SK-N-SH treated with all-trans-retinoic acid at 6 μM for 48 hours (cell line): Measurements from ENCODE around the gene TRPM1.

ENCODE experiments used
- ATAC-seq: fragments of 200-7000 bp; cut with Tn5 transposase; 3 replicates; pipeline ENCODE4 v1.9.1; 2020; ENCODE audit warnings: mild to moderate bottlenecking, moderate library complexity
- ARNTL ChIP-seq: fragments of 450-650 bp; formaldehyde crosslinking; IDR thresholded peaks from 2 replicates; pipeline ENCODE4 v1.5.0; 2020; ENCODE audit warnings: low read depth, mild to moderate bottlenecking, moderate library complexity, borderline replicate concordance
- BACH2 ChIP-seq: fragments of 250-450 bp; sonication (Bioruptor Pico); IDR thresholded peaks from 2 replicates; pipeline ENCODE4 v1.9.0; 2021; ENCODE audit warnings: mild to moderate bottlenecking, borderline replicate concordance
- CSDC2 ChIP-seq: fragments of 250-450 bp; sonication (Bioruptor Pico); IDR thresholded peaks from 2 replicates; pipeline ENCODE4 v1.5.0; 2020; ENCODE audit warnings: mild to moderate bottlenecking, moderate library complexity
- CSRNP3 ChIP-seq: fragments of 250-450 bp; sonication (Bioruptor Pico); IDR thresholded peaks from 2 replicates; pipeline ENCODE4 v1.5.1; 2021; ENCODE audit warnings: mild to moderate bottlenecking, moderate library complexity
- ISL1 ChIP-seq: fragments of 250-450 bp; sonication (Bioruptor Pico); IDR thresholded peaks from 2 replicates; pipeline ENCODE4 v2.1.2; 2022; ENCODE audit warnings: mild to moderate bottlenecking, moderate library complexity
- OSR1 ChIP-seq: fragments of 250-450 bp; sonication (Bioruptor Pico); IDR thresholded peaks from 2 replicates; pipeline ENCODE4 v1.8.0; 2022; ENCODE audit warnings: moderate library complexity, mild to moderate bottlenecking, inconsistent platforms
- PPARA ChIP-seq: fragments of 250-450 bp; sonication (Bioruptor Pico); IDR thresholded peaks from 2 replicates; pipeline ENCODE4 v1.5.0; 2020; ENCODE audit warnings: mild to moderate bottlenecking, borderline replicate concordance
- RARB ChIP-seq: fragments of 250-450 bp; sonication (Bioruptor Pico); IDR thresholded peaks from 2 replicates; pipeline ENCODE4 v1.8.0; 2021; ENCODE audit warnings: mild to moderate bottlenecking, moderate library complexity
- SNAI2 ChIP-seq: fragments of 250-450 bp; sonication (Bioruptor Pico); IDR thresholded peaks from 2 replicates; pipeline ENCODE4 v1.5.0; 2020; ENCODE audit warnings: mild to moderate bottlenecking, moderate library complexity
- TCF4 ChIP-seq: fragments of 250-450 bp; sonication (Bioruptor Pico); IDR thresholded peaks from 2 replicates; pipeline ENCODE4 v1.8.0; 2021; ENCODE audit warnings: mild to moderate bottlenecking, moderate library complexity, borderline replicate concordance
- TOX ChIP-seq: fragments of 250-450 bp; sonication (Bioruptor Pico); IDR thresholded peaks from 2 replicates; pipeline ENCODE4 v1.8.0; 2021; ENCODE audit warnings: mild to moderate bottlenecking, moderate library complexity, borderline replicate concordance
- ZFP3 ChIP-seq: fragments of 250-450 bp; sonication (Bioruptor Pico); IDR thresholded peaks from 2 replicates; pipeline ENCODE4 v1.5.0; 2020; ENCODE audit warnings: mild to moderate bottlenecking, moderate library complexity
- ZFP30 ChIP-seq: fragments of 450-650 bp; formaldehyde crosslinking; IDR thresholded peaks from 2 replicates; pipeline ENCODE4 v1.5.0; 2022; ENCODE audit warnings: mild to moderate bottlenecking, moderate library complexity
- ZNF565 ChIP-seq: fragments of 450-650 bp; formaldehyde crosslinking; conservative IDR thresholded peaks from 2 replicates; pipeline ENCODE4 v1.5.0; 2020; ENCODE audit warnings: low read depth, mild to moderate bottlenecking, moderate library complexity
- ZNF70 ChIP-seq: fragments of 450-650 bp; formaldehyde crosslinking; IDR thresholded peaks from 2 replicates; pipeline ENCODE4 v1.5.0; 2020; ENCODE audit warnings: mild to moderate bottlenecking, moderate library complexity
- TF ChIP-seq, protein P1 (sequence below): fragments of 250-450 bp; sonication (Bioruptor Pico); IDR thresholded peaks from 2 replicates; pipeline ENCODE4 v1.8.0; 2021; ENCODE audit warnings: low read depth, mild to moderate bottlenecking, moderate library complexity, borderline replicate concordance
- TF ChIP-seq, protein P2 (sequence below): fragments of 250-450 bp; sonication (Bioruptor Pico); IDR thresholded peaks from 2 replicates; pipeline ENCODE4 v1.8.0; 2020; ENCODE audit warnings: mild to moderate bottlenecking, moderate library complexity, borderline replicate concordance
- TF ChIP-seq, protein P3 (sequence below): fragments of 250-450 bp; sonication (Bioruptor Pico); IDR thresholded peaks from 2 replicates; pipeline ENCODE4 v1.5.1; 2020; ENCODE audit warnings: low read depth, mild to moderate bottlenecking, moderate library complexity

The TRPM1 gene

DNA sequence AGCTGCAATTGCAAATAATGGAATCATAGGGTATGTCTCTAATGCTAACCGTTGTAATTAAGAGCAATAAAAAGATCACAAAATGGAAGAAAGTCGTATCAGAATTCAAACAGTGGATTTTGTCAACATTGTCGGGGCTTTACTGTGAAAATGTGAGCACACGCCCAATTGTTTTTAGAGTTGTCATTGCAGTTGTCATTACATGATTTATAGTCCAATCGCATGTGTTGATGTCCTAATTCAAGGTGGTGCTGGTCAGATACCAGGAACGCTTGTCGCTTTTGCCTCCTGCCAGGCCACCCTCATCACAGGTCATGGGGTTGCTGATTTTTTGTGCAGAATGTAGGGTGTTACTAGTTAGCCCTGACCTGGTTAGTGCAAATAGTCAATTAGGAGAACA, 16.2 kb downstream of the TRPM1 start:
- TF ChIP-seq SNAI2 (CRISPR knock-in tag) (no peak), ZNF565 (no peak), CSDC2 (CRISPR knock-in tag) (no peak), PPARA (CRISPR knock-in tag) (no peak), BACH2 (CRISPR knock-in tag) (no peak), ISL1 (CRISPR knock-in tag) (no peak), RARB (no peak), CSRNP3 (CRISPR knock-in tag) (no peak), ZFP30 (CRISPR knock-in tag) (no peak), ZFP3 (CRISPR knock-in tag) (no peak), OSR1 (no peak), TCF4 (CRISPR knock-in tag) (no peak), TOX (no peak)
- TF ChIP-seq, protein P1, sequence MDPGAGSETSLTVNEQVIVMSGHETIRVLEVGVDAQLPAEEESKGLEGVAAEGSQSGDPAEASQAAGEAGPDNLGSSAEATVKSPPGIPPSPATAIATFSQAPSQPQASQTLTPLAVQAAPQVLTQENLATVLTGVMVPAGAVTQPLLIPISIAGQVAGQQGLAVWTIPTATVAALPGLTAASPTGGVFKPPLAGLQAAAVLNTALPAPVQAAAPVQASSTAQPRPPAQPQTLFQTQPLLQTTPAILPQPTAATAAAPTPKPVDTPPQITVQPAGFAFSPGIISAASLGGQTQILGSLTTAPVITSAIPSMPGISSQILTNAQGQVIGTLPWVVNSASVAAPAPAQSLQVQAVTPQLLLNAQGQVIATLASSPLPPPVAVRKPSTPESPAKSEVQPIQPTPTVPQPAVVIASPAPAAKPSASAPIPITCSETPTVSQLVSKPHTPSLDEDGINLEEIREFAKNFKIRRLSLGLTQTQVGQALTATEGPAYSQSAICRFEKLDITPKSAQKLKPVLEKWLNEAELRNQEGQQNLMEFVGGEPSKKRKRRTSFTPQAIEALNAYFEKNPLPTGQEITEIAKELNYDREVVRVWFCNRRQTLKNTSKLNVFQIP: no peak
- TF ChIP-seq, protein P2, sequence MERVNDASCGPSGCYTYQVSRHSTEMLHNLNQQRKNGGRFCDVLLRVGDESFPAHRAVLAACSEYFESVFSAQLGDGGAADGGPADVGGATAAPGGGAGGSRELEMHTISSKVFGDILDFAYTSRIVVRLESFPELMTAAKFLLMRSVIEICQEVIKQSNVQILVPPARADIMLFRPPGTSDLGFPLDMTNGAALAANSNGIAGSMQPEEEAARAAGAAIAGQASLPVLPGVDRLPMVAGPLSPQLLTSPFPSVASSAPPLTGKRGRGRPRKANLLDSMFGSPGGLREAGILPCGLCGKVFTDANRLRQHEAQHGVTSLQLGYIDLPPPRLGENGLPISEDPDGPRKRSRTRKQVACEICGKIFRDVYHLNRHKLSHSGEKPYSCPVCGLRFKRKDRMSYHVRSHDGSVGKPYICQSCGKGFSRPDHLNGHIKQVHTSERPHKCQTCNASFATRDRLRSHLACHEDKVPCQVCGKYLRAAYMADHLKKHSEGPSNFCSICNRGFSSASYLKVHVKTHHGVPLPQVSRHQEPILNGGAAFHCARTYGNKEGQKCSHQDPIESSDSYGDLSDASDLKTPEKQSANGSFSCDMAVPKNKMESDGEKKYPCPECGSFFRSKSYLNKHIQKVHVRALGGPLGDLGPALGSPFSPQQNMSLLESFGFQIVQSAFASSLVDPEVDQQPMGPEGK (CRISPR knock-in tag): no peak
- no peak for ATAC-seq

DNA sequence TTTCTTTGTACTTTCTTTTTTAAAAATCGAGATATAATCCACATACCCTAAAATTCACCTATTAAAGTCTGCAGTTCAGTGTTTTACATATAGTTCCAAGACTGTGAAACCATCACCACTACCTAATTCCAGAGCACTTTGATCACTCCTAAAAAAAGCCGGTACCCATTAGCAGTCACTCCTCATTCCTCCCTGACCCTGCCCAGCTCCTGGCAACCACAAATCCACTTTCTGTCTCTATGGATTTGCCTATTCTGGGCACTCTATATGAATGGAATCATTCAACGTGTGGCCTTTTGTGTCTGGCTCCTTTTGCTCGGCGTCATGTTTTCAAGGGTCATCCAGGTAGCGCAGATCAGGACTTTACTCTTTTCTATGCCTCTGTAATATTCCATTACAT, 17.3 kb downstream of the TRPM1 start:
- no peak for TF ChIP-seq ZNF70 (CRISPR knock-in tag)
- TF ChIP-seq, protein P1: no peak
- TF ChIP-seq RARB: no peak
- no peak for TF ChIP-seq OSR1
- TF ChIP-seq, protein P3, sequence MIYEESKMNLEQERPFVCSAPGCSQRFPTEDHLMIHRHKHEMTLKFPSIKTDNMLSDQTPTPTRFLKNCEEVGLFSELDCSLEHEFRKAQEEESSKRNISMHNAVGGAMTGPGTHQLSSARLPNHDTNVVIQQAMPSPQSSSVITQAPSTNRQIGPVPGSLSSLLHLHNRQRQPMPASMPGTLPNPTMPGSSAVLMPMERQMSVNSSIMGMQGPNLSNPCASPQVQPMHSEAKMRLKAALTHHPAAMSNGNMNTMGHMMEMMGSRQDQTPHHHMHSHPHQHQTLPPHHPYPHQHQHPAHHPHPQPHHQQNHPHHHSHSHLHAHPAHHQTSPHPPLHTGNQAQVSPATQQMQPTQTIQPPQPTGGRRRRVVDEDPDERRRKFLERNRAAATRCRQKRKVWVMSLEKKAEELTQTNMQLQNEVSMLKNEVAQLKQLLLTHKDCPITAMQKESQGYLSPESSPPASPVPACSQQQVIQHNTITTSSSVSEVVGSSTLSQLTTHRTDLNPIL (CRISPR knock-in tag): no peak
- no peak for TF ChIP-seq ARNTL (CRISPR knock-in tag)
- TF ChIP-seq BACH2 (CRISPR knock-in tag): no peak
- TF ChIP-seq ZFP30 (CRISPR knock-in tag): no peak
- TF ChIP-seq ZNF565: no peak
- TF ChIP-seq, protein P2 (CRISPR knock-in tag): no peak
- no peak for TF ChIP-seq PPARA (CRISPR knock-in tag)
- no peak for TF ChIP-seq ISL1 (CRISPR knock-in tag)
- no peak for TF ChIP-seq SNAI2 (CRISPR knock-in tag)
- TF ChIP-seq, all 23 proteins: peak for 0
- no peak for ATAC-seq

GRCh38 chr15:31083370-31083780, 18.1 kb downstream of the TRPM1 start:
- no peak for TF ChIP-seq ZFP30 (CRISPR knock-in tag)
- ATAC-seq: no peak
